Naive B cell (primary cell): ENCODE measurements around the gene CD46. TPM values are rescaled to one million over a fixed set of nuclear protein-coding genes. Genes with fewer than 3 reads are reported as not detected.
"Not testable (repeated sequence)": the region's sequence is repeated elsewhere in the genome, so short reads cannot be mapped to it uniquely, and the experiment has no call there.

Source experiments
- ATAC-seq, 2 donors: fragments of 150-1000 bp; cut with Tn5 transposase; 2 replicates each; pipeline ENCODE4 v1.10.0; 2021; ENCODE audit warnings: low read depth in 2 of 2, mild to moderate bottlenecking in 2 of 2, moderate library complexity in 2 of 2
- DNase-seq: peaks from one replicate; pipeline ENCODE4 v3.0.0; 2022
- H3K27ac Mint-ChIP-seq, 6 donors: one replicate each; pipeline ENCODE4 v1.8.0; 2020 to 2022; ENCODE audit warnings: mild to moderate bottlenecking in 6 of 6, mixed read lengths in 6 of 6, moderate library complexity in 5 of 6, inconsistent platforms in 2 of 6
- H3K27me3 Mint-ChIP-seq, 3 donors: one replicate each; pipeline ENCODE4 v1.8.0; 2021 to 2022; ENCODE audit warnings: mixed read lengths in 3 of 3, mild to moderate bottlenecking in 1 of 3
- H3K36me3 Mint-ChIP-seq, 2 donors: one replicate each; pipeline ENCODE4 v1.8.0; 2020 to 2022; ENCODE audit warnings: mixed read lengths in 2 of 2, inconsistent platforms in 1 of 2, mild to moderate bottlenecking in 1 of 2
- H3K4me1 Mint-ChIP-seq, 3 donors: one replicate each; pipeline ENCODE4 v1.8.0; 2020 to 2022; ENCODE audit warnings: mixed read lengths in 3 of 3, inconsistent platforms in 1 of 3, mild to moderate bottlenecking in 1 of 3, moderate library complexity in 1 of 3
- H3K4me3 Mint-ChIP-seq, 8 donors: one replicate each; pipeline ENCODE4 v1.8.0; 2020 to 2022; ENCODE audit warnings: mild to moderate bottlenecking in 8 of 8, mixed read lengths in 8 of 8, moderate library complexity in 8 of 8, inconsistent platforms in 2 of 8
- H3K9me3 Mint-ChIP-seq, 7 donors: one replicate each; pipeline ENCODE4 v1.8.0; 2020 to 2022; ENCODE audit warnings: mixed read lengths in 7 of 7, mild to moderate bottlenecking in 5 of 7, inconsistent platforms in 2 of 7, moderate library complexity in 1 of 7
- polyA plus RNA-seq, 6 donors: library from polyadenylated mRNA; unstranded; fragments of 300-500 nt; fragmentation: Illumina TruSeq; gene quantifications; one replicate each; pipeline ENCODE4 v1.2.3, GENCODE V29; 2021; ENCODE audit warnings: low read depth in 6 of 6

Gene CD46
- polyA plus RNA-seq, 6 donors from 2014 or later, result 75.9 to 140 (median 98.2) TPM

- Mint-ChIP-seq H3K27me3 (no peaks in the 10 kb centered on the region), H3K4me3 (peak overlapping the region in 2 of 8 donors; percentile 3 to 64), H3K4me1 (peaks cover 35 to 48% (median 48%) of the 10 kb centered on the region in 3 donors), H3K9me3 (no peaks in the 10 kb centered on the region), H3K27ac (no peak overlapping the region), H3K36me3 (peaks cover 5 to 17% of the 10 kb centered on the region in 2 donors)
- no peak for DNase-seq
- no peak for ATAC-seq
Observed at GRCh38 chr1:207755846-207756693, 4.2 kb downstream of the CD46 start.

GRCh38 chr1:207762622-207763021, 10.8 kb downstream of the CD46 start:
- Mint-ChIP-seq H3K36me3 (peaks cover 32 to 45% of the 10 kb centered on the region in 2 donors), H3K4me1 (peaks cover 0 to 6% (median 4%) of the 10 kb centered on the region in 3 donors), H3K27me3 (no peaks in the 10 kb centered on the region), H3K9me3 (peaks cover 0 to 1% (median 0%) of the 10 kb centered on the region in 7 donors), H3K27ac (peak overlapping the region in 1 of 6 donors; percentile 76), H3K4me3 (no peak overlapping the region)
- ATAC-seq (no peak), DNase-seq (no peak)

GRCh38 chr1:207763091-207763490, 11.2 kb downstream of the CD46 start:
- Mint-ChIP-seq H3K27ac (peak overlapping the region in 2 of 6 donors; percentile 66 to 76), H3K4me1 (peaks cover 0 to 6% (median 4%) of the 10 kb centered on the region in 3 donors), H3K27me3 (no peaks in the 10 kb centered on the region), H3K36me3 (peaks cover 32 to 45% of the 10 kb centered on the region in 2 donors), H3K9me3 (peaks cover 0 to 1% (median 0%) of the 10 kb centered on the region in 7 donors), H3K4me3 (no peak overlapping the region)
- no peak for DNase-seq
- ATAC-seq, result no peak

DNA sequence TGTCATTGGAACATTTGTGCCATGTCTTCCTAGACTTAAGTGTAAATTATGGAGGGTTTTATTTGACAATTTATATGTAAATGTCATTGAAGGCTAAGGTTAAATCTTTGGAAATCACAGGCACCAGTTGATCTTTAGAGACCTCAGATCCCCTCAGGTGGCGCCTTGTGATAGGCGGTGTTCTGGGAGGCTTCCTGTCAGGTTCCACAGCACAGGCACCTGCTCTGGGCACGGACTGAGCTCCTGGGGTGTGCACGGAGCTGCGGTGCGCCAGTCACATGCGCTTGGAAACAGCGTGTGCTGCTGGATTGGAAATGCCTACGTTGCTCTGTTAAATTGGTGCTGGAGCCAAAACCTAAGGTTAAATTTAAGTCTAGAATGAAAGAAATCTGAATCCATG, 12.1 kb downstream of the CD46 start:
- Mint-ChIP-seq H3K9me3 (peaks cover 0 to 1% (median 0%) of the 10 kb centered on the region in 7 donors), H3K27ac (no peak overlapping the region), H3K27me3 (no peaks in the 10 kb centered on the region), H3K36me3 (peaks cover 27 to 36% of the 10 kb centered on the region in 2 donors), H3K4me3 (no peak overlapping the region), H3K4me1 (peaks cover 0 to 6% (median 4%) of the 10 kb centered on the region in 3 donors)
- DNase-seq (no peak), ATAC-seq (no peak)

DNA sequence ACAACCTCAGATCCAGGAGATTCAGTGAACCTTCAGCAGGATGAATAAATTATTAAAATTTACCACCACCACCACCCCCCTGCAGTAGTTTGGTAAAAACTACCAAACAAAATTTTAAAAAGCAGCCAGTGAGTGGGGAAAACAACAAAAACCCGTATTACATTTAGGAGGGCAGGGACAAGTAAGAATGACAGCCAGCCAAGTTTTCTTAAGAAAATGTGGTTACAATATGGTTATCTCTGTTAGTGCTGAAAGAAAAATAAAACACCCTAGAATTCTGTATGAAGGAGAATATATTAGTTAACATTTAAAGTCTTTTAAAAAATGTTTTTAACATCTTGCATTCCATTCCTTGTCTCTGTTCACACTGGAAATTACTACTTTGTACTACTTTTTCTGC, 14.7 kb downstream of the CD46 start:
- DNase-seq, result no peak
- no peak for ATAC-seq
- Mint-ChIP-seq H3K27ac (peak overlapping the region in 2 of 6 donors; percentile 35 to 37), H3K27me3 (no peaks in the 10 kb centered on the region), H3K4me3 (no peak overlapping the region), H3K36me3 (peaks cover 31 to 41% of the 10 kb centered on the region in 2 donors), H3K4me1 (peaks cover 0 to 6% (median 4%) of the 10 kb centered on the region in 3 donors), H3K9me3 (peaks cover 0 to 9% (median 7%) of the 10 kb centered on the region in 7 donors)

DNA sequence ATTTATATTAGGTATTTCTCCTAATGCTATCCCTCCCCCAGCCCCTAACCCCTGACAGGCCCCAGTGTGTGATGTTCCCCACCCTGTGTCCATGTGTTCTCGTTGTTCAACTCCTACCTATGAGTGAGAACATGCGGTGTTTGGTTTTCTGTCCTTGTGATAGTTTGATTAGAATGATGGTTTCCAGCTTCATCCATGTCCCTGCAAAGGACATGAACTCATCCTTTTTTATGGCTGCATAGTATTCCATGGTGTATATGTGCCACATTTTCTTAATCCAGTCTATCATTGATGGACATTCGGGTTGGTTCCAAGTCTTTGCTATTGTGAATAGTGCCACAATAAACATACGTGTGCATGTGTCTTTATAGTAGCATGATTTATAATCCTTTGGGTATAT, 18.7 kb downstream of the CD46 start:
- Mint-ChIP-seq H3K9me3 (peaks cover 0 to 18% (median 9%) of the 10 kb centered on the region in 7 donors), H3K4me1 (peaks cover 8 to 19% (median 12%) of the 10 kb centered on the region in 3 donors)

DNA sequence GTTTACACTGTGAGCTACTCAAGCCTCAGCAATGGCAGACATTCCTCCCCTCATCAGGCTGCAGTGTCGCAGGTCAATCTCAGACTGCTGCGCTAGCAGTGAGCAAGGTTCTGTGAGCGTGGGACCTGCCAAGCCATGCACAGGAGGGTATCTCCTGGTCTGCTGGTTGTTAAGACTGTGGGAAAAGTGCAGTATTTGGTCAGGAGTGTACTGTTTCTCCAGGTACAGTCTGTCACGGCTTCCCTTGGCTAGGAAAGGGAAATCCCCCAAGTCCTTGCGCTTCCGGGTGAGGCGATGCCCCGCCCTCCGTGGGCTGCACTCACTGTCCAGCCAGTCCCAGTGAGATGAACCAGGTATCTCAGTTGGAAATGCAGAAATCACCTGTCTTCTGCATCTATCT, 24.2 kb downstream of the CD46 start:
- not testable (repeated sequence) for H3K4me3 Mint-ChIP-seq, H3K27ac Mint-ChIP-seq, DNase-seq, H3K27me3 Mint-ChIP-seq, ATAC-seq
- Mint-ChIP-seq H3K9me3 (peaks cover 4 to 25% (median 10%) of the 10 kb centered on the region in 7 donors), H3K36me3 (peaks cover 47 to 56% of the 10 kb centered on the region in 2 donors), H3K4me1 (peaks cover 10 to 33% (median 30%) of the 10 kb centered on the region in 3 donors)

More for the DNA sequence above, 18.7 kb downstream of the CD46 start:
- H3K27me3 Mint-ChIP-seq, H3K4me3 Mint-ChIP-seq, DNase-seq, ATAC-seq, H3K27ac Mint-ChIP-seq: not testable (repeated sequence)
- peaks cover 29 to 48% of the 10 kb centered on the region in 2 donors for H3K36me3 Mint-ChIP-seq

- not testable (repeated sequence) for H3K27me3 Mint-ChIP-seq, DNase-seq, ATAC-seq, H3K4me3 Mint-ChIP-seq, H3K27ac Mint-ChIP-seq
- H3K4me1 Mint-ChIP-seq, result peaks cover 7 to 26% (median 22%) of the 10 kb centered on the region in 3 donors
- peaks cover 2 to 11% (median 4%) of the 10 kb centered on the region in 7 donors for H3K9me3 Mint-ChIP-seq
- peaks cover 41 to 43% of the 10 kb centered on the region in 2 donors for H3K36me3 Mint-ChIP-seq
Observed at GRCh38 chr1:207777412-207777811, 25.6 kb downstream of the CD46 start.

DNA sequence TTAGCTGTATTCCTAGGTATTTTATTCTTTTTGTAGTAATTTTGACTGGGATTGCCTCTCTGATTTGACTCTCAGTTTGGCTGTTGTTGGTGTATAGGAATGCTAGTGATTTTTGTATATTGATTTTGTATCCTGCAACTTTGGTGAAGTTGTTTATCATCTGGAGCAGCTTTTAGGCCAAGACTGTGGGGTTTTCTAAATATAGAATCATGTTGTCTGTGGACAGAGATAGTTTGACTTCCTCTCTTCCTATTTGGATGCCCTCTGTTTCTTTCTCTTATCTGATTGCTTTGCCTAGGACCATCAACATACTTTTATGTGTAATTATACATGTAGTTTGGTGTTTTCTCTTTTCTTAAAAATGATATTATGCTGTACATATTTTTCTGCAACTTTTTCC, 27.2 kb downstream of the CD46 start:
- peaks cover 3 to 21% (median 18%) of the 10 kb centered on the region in 3 donors for H3K4me1 Mint-ChIP-seq
- peaks cover 33 to 37% of the 10 kb centered on the region in 2 donors for H3K36me3 Mint-ChIP-seq
- H3K4me3 Mint-ChIP-seq, result no peak overlapping the region
- H3K27ac Mint-ChIP-seq, result peak overlapping the region in 4 of 6 donors; percentile 17 to 90 (median 60)
- ATAC-seq, result no peak
- peaks cover 2 to 10% (median 4%) of the 10 kb centered on the region in 7 donors for H3K9me3 Mint-ChIP-seq
- no peak for DNase-seq
- H3K27me3 Mint-ChIP-seq, result no peaks in the 10 kb centered on the region

DNA sequence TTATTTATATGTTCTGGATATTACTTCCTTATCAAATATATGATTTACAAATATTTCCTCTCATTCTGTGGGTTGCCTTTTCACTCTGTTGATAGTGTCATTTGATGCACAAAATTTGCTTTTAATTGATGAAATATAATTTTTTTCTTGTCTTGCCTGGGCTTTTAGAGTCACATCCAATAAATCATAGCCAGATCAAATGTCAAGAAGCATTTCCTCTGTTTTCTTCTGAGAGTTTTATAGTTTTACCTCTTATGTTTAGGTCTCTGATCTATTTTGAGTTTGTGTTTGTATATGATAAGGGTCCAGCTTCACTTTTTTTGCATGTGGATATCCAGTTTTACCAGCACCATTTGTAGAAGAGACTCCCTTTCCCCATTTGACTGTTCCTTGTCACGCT, 29.5 kb downstream of the CD46 start:
- Mint-ChIP-seq H3K27me3 (no peaks in the 10 kb centered on the region), H3K27ac (no peak overlapping the region), H3K36me3 (peaks cover 28 to 44% of the 10 kb centered on the region in 2 donors), H3K4me1 (peaks cover 3 to 18% (median 15%) of the 10 kb centered on the region in 3 donors), H3K4me3 (no peak overlapping the region), H3K9me3 (peaks cover 2 to 10% (median 4%) of the 10 kb centered on the region in 7 donors)
- DNase-seq (no peak), ATAC-seq (no peak)

- Mint-ChIP-seq H3K27me3 (no peaks in the 10 kb centered on the region), H3K4me1 (no peaks in the 10 kb centered on the region), H3K9me3 (no peaks in the 10 kb centered on the region), H3K36me3 (peaks cover 10 to 13% of the 10 kb centered on the region in 2 donors), H3K4me3 (no peak overlapping the region), H3K27ac (no peak overlapping the region)
- DNase-seq, result no peak
- ATAC-seq, result no peak
Observed at GRCh38 chr1:207787776-207788175, 35.9 kb downstream of the CD46 start.

- no peak overlapping the region for H3K27ac Mint-ChIP-seq
Observed at GRCh38 chr1:207789386-207789785, 37.5 kb downstream of the CD46 start.

GRCh38 chr1:207789792-207790787, 38.2 kb downstream of the CD46 start:
- Mint-ChIP-seq H3K27me3 (no peaks in the 10 kb centered on the region), H3K27ac (peak overlapping the region in 1 of 6 donors; percentile 15), H3K4me1 (no peaks in the 10 kb centered on the region), H3K36me3 (no peaks in the 10 kb centered on the region), H3K9me3 (no peaks in the 10 kb centered on the region), H3K4me3 (no peak overlapping the region)
- no peak for ATAC-seq
- no peak for DNase-seq

More at GRCh38 chr1:207789386-207789785, 37.5 kb downstream of the CD46 start:
- Mint-ChIP-seq H3K36me3 (peaks cover 2 to 5% of the 10 kb centered on the region in 2 donors), H3K4me1 (no peaks in the 10 kb centered on the region), H3K27me3 (no peaks in the 10 kb centered on the region), H3K4me3 (no peak overlapping the region), H3K9me3 (no peaks in the 10 kb centered on the region)
- DNase-seq (no peak), ATAC-seq (no peak)
